Measurements from ENCODE around the gene EDC4. TPM values are rescaled to one million over a fixed set of nuclear protein-coding genes. Genes with fewer than 3 reads are reported as not detected.

The EDC4 gene
- total and polyA plus RNA-seq, 2 of the 8 experiments (the other 6 are each of a cell fraction or from before 2014, with no cell fraction given) = 58.5 to 72.7 TPM

DNA sequence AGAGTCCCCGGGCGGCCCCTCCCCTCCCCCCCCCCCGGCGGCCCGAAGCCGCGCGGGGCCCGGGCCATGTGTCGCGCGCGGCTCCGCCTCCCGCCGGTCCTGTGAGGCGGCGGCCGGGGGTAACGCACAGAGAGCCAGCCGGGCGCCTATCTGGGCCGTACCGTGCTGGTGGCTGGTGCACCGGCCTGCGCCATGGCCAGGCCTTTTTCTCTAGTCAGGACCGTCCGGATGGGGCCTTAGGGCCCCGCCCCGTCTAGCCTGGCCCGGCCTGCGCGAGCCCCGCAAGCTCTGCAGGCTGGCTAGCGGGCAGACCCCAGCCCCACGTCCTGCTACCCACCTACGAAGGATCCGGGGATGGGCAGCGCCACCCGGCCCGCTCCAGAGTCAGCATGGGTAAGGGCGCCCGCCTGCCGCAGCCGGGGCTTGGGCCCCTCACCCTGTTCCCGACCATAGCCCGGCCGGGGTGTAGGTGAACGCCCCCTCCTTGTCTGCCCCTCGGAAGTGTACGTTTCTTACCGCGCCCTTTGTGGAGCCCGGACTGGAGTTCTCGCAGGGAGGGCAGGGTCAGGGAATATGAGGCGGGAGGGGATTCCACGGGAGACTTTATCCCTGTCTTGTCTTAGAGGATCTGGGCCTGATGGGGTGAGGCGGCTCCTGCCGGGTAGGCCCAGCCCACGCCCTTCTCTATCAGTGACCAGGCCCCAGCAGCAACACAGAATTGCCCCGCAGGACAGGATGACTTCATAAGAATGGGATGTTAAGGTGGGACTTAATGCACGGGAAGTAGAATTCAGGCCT, 25.6 kb upstream of the EDC4 start, which contains the start of gene CENPT:
CENPT (minus strand) TSS at position 630 of the 798 bp plus-strand sequence. CDS start 13,834 bp downstream, outside the sequence.
- peak within 1 kb of the TSS; percentile 58 for H4K5ac ChIP-seq (ENCODE audit: insufficient read length, low read depth, low read length)
- H3K14ac ChIP-seq (ENCODE audit: insufficient read length) = no peak within 1 kb of the TSS
- H3K23ac ChIP-seq (ENCODE audit: insufficient read length) = no peak within 1 kb of the TSS
- no peaks in the 10 kb centered on the region for H3K9me3 ChIP-seq (ENCODE audit: insufficient read depth in 2 of 2, low read depth in 1 of 2, low read length in 1 of 2)
- H3K18ac ChIP-seq (ENCODE audit: extremely low read depth, low read length) = peak within 1 kb of the TSS; percentile 60; the same call in 1 of the 2 replicates
- H3K56ac ChIP-seq (replicated peaks; ENCODE audit: insufficient read length, low read depth, low read length) = peak within 1 kb of the TSS; percentile 83
- peak within 1 kb of the TSS; percentile 84 for H3K27ac ChIP-seq (ENCODE audit: low read depth, low read length)
- H3K23me2 ChIP-seq (ENCODE audit: low read depth, low read length) = peaks cover 21% of the 10 kb centered on the region
- H3K4me1 ChIP-seq (replicated peaks in 1 of 4; ENCODE audit: control insufficient read depth in 3 of 4, insufficient read depth in 4 of 4, low read length in 3 of 4) = peaks cover 6 to 27% (median 14%) of the 10 kb centered on the region in 4 experiments
- ChIA-PET POLR2A (ENCODE audit: partially characterized antibody) (interaction anchor here (0.6 to 11.7 kb wide), 13 partner anchors 10 to 350 kb away, joined by 3 to 100 read pairs (median 5); partner anchors contain the start of gene EDC4), CTCF (ENCODE audit: partially characterized antibody) (interaction anchor here (1.3 to 10.2 kb wide), 6 partner anchors 10 to 184 kb away, joined by 3 to 123 read pairs (median 6); partner anchors contain the start of gene NRN1L)
- H3K9ac ChIP-seq (replicated peaks in 1 of 4; ENCODE audit: extremely low read depth in 1 of 4, low read depth in 3 of 4, low read length in 3 of 4) = peak within 1 kb of the TSS; percentile 78 to 96 (median 92)
- peaks cover 19 to 26% of the 10 kb centered on the region in 2 experiments for H4K20me1 ChIP-seq (replicated peaks in 1 of 2; ENCODE audit: control insufficient read depth in 1 of 2, insufficient read depth in 2 of 2, low read length in 2 of 2)
- H3K79me2 ChIP-seq (ENCODE audit: control insufficient read depth in 1 of 2, insufficient read depth in 2 of 2, low read length in 2 of 2) = peaks cover 18 to 75% of the 10 kb centered on the region in 2 experiments
- WGBS, 2 experiments (ENCODE audit: extremely low coverage in 1 of 2, insufficient coverage in 1 of 2, insufficient read length in 1 of 2, insufficient replicate concordance in 2 of 2, low coverage in 1 of 2, low lambda C conversion rate in 2 of 2, missing lambda C conversion rate in 1 of 2) = 3% methylated on average over 26 of the region's 62 CpGs; no CpG with 5 or more reads in 1 of the 2 experiments
- H4K91ac ChIP-seq (replicated peaks; ENCODE audit: insufficient read length, low read length) = no peak within 1 kb of the TSS
- H3K79me1 ChIP-seq (ENCODE audit: low read depth, low read length) = peaks cover 14% of the 10 kb centered on the region
- FAIRE-seq = no peak
- H2BK5ac ChIP-seq (ENCODE audit: low read depth, low read length) = peak within 1 kb of the TSS; percentile 75; the same call in 1 of the 2 replicates
- H2BK20ac ChIP-seq (ENCODE audit: low read length) = no peak within 1 kb of the TSS
- DNase-seq (ENCODE audit: low read depth in 1 of 2, low spot score in 2 of 2) = peak in 1 of 2 experiments; percentile 69
- H3K27me3 ChIP-seq (replicated peaks in 1 of 4; ENCODE audit: control insufficient read depth in 3 of 4, extremely low read depth in 1 of 4, insufficient read depth in 3 of 4, low read length in 3 of 4) = no peaks in the 10 kb centered on the region
- H4K8ac ChIP-seq (ENCODE audit: extremely low read depth, insufficient read depth, low read length) = peak within 1 kb of the TSS; percentile 95
- peak within 1 kb of the TSS; percentile 91 to 95 (median 93) for H3K4me3 ChIP-seq (ENCODE audit: extremely low read depth in 1 of 4, insufficient read depth in 2 of 4, low read depth in 3 of 4, low read length in 4 of 4)
- peak within 1 kb of the TSS; percentile 90 to 94 for H3K4me2 ChIP-seq (ENCODE audit: insufficient read depth in 1 of 2, low read depth in 2 of 2, low read length in 2 of 2)
- H3K4ac ChIP-seq (replicated peaks; ENCODE audit: insufficient read length, low read depth, low read length) = peak within 1 kb of the TSS; percentile 80
- no peak within 1 kb of the TSS for H2AK5ac ChIP-seq (ENCODE audit: low read depth, low read length)
- H2BK15ac ChIP-seq (ENCODE audit: low read length) = no peak within 1 kb of the TSS
- no peak within 1 kb of the TSS for H2BK12ac ChIP-seq (ENCODE audit: low read depth, low read length)
- no peak within 1 kb of the TSS for H2AFZ ChIP-seq (ENCODE audit: low read length)
- no peak within 1 kb of the TSS for H2BK120ac ChIP-seq (replicated peaks; ENCODE audit: low read depth, low read length)
- H3K36me3 ChIP-seq (ENCODE audit: control insufficient read depth in 2 of 4, insufficient read depth in 4 of 4, low read length in 3 of 4) = peaks cover 0 to 4% (median 0%) of the 10 kb centered on the region in 4 experiments; a peak in 2 of 8 replicates
- TF ChIP-seq TAF1 (IDR thresholded peaks at IDR 0.05; ENCODE audit: low read depth, low read length) = no peak
- TF ChIP-seq CTBP2 (IDR thresholded peaks at IDR 0.05; ENCODE audit: borderline replicate concordance, insufficient read depth, insufficient read length, low read length) = no peak
- no peak for TF ChIP-seq SIX5 (IDR thresholded peaks at IDR 0.05; ENCODE audit: low read depth, low read length)
- TF ChIP-seq TCF12 (IDR thresholded peaks at IDR 0.05; ENCODE audit: low read depth, low read length) = no peak
- no peak for TF ChIP-seq CBX8 (IDR thresholded peaks at IDR 0.05; ENCODE audit: borderline replicate concordance, low read depth, low read length)
- peak; percentile 10; the same call in 1 of the 2 replicates for TF ChIP-seq JUND (IDR thresholded peaks at IDR 0.05; ENCODE audit: low read length)
- TF ChIP-seq, protein P1, sequence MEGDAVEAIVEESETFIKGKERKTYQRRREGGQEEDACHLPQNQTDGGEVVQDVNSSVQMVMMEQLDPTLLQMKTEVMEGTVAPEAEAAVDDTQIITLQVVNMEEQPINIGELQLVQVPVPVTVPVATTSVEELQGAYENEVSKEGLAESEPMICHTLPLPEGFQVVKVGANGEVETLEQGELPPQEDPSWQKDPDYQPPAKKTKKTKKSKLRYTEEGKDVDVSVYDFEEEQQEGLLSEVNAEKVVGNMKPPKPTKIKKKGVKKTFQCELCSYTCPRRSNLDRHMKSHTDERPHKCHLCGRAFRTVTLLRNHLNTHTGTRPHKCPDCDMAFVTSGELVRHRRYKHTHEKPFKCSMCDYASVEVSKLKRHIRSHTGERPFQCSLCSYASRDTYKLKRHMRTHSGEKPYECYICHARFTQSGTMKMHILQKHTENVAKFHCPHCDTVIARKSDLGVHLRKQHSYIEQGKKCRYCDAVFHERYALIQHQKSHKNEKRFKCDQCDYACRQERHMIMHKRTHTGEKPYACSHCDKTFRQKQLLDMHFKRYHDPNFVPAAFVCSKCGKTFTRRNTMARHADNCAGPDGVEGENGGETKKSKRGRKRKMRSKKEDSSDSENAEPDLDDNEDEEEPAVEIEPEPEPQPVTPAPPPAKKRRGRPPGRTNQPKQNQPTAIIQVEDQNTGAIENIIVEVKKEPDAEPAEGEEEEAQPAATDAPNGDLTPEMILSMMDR (IDR thresholded peaks at IDR 0.05; ENCODE audit: control extremely low read depth in 1 of 3, insufficient read depth in 1 of 3, low read depth in 1 of 3, low read length in 3 of 3) = no peak
- no peak for TF ChIP-seq ASH2L (IDR thresholded peaks at IDR 0.05; ENCODE audit: low read length)
- 0 out of 2 replicates have a peak, but pooled peaks have one; percentile 49 for TF ChIP-seq POLR2AphosphoS5 (IDR thresholded peaks at IDR 0.05; ENCODE audit: low read depth, low read length)

Measured in H1 (cell line).